Measurements from ENCODE around the gene CDHR3. TPM values are rescaled to one million over a fixed set of nuclear protein-coding genes. Genes with fewer than 3 reads are reported as not detected.
A peak's percentile ranks its signal among the peaks of the same experiment; 100 is the strongest.

CDHR3 gene
- total and polyA plus RNA-seq, 8 donors: 0.86 to 3.7 (median 1.9) TPM

DNA sequence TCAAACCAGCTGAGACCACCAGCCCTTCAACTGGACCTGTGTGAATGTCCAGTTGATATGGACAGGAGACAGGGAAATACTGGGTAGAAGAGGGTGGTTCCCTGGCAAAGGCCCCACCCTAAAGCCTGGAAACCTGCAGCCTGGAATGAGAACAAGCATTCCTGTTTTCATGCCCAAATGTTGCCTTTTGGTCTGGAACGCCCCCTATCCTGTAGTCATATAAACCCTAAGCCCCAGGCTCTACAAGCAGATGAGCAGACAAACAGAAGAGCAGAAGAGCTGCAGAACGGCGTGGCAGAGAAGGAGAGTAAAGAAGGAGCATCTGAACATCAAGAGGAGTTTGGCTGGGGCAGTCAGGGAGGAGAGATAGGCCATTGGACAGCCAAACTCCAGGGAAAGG is 110.6 kb downstream of the CDHR3 start:
- no peak for DNase-seq
- H3K4me1 ChIP-seq: peaks cover 22 to 30% (median 22%) of the 10 kb centered on the region in 3 donors
- 93 to 97% methylated on average over 3 of the region's 3 CpGs for WGBS, 2 donors
- no peak overlapping the region for H3K4me3 ChIP-seq
- H3K27ac ChIP-seq: no peak overlapping the region
- no peak for ATAC-seq
- H3K27me3 ChIP-seq: no peaks in the 10 kb centered on the region
- H3K36me3 ChIP-seq: no peaks in the 10 kb centered on the region
- FAIRE-seq: no peak
- TF ChIP-seq, protein P1, sequence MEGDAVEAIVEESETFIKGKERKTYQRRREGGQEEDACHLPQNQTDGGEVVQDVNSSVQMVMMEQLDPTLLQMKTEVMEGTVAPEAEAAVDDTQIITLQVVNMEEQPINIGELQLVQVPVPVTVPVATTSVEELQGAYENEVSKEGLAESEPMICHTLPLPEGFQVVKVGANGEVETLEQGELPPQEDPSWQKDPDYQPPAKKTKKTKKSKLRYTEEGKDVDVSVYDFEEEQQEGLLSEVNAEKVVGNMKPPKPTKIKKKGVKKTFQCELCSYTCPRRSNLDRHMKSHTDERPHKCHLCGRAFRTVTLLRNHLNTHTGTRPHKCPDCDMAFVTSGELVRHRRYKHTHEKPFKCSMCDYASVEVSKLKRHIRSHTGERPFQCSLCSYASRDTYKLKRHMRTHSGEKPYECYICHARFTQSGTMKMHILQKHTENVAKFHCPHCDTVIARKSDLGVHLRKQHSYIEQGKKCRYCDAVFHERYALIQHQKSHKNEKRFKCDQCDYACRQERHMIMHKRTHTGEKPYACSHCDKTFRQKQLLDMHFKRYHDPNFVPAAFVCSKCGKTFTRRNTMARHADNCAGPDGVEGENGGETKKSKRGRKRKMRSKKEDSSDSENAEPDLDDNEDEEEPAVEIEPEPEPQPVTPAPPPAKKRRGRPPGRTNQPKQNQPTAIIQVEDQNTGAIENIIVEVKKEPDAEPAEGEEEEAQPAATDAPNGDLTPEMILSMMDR (IDR thresholded peaks at IDR 0.05): no peak
- H3K9me3 ChIP-seq: no peaks in the 10 kb centered on the region
- intact Hi-C loops (cut with DNase I): no loop called here

DNA sequence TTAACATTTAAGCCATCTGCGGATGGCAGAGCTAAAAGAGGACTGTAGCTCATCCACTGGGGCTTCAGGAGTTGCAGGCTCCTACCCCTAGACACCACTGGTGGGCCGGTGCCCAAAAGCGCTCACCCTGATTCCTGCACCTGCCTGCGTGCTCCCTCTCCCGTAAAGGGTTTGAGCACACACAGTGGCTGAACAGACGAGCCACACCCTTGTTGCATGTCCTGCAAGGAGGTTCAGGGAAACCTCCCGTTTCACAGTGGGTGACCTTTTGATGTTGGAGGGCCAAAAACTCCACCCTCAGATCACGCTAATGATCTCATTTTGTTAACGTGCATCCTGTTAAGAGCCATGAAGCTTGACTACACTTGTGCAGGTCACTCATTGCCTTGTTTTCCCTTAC is 111.2 kb downstream of the CDHR3 start:
- 89% methylated on average over 9 of the region's 9 CpGs for WGBS, 2 donors
- Histone ChIP-seq H3K27me3 (no peaks in the 10 kb centered on the region), H3K4me1 (peaks cover 22 to 30% (median 22%) of the 10 kb centered on the region in 3 donors), H3K27ac (no peak overlapping the region), H3K9me3 (no peaks in the 10 kb centered on the region), H3K4me3 (no peak overlapping the region), H3K36me3 (no peaks in the 10 kb centered on the region)
- intact Hi-C loops (cut with DNase I): no loop called here
- no peak for DNase-seq
- ATAC-seq: no peak
- TF ChIP-seq, protein P1 (IDR thresholded peaks at IDR 0.05): no peak
- no peak for FAIRE-seq

DNA sequence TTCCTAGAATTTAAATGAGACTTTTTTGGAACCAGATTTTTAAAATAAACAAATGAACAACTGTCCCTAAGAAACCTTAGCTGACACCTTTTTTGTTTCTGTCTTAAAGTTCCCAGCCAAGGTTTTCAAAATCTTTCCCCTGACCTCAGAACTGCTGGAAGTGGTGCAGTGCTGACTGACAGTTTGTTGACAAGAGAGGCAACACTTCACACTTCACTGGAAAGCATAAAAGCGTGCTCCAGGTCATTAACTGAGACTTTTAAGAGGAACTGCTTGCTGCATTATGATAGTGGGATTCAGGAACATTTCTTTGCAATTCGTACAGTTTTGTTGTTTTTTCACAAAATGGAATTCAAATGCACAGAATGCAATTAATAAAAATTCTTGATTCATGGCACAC is 112.9 kb downstream of the CDHR3 start:
- 66 to 69% methylated on average over 2 of the region's 2 CpGs for WGBS, 2 donors
- TF ChIP-seq, protein P1 (IDR thresholded peaks at IDR 0.05): no peak
- ATAC-seq (no peak), DNase-seq (no peak), FAIRE-seq (no peak)
- Histone ChIP-seq H3K27ac (no peak overlapping the region), H3K27me3 (no peaks in the 10 kb centered on the region), H3K4me3 (no peak overlapping the region), H3K9me3 (no peaks in the 10 kb centered on the region), H3K36me3 (no peaks in the 10 kb centered on the region), H3K4me1 (peaks cover 12 to 19% (median 14%) of the 10 kb centered on the region in 3 donors)
- intact Hi-C loops (cut with DNase I): no loop called here

DNA sequence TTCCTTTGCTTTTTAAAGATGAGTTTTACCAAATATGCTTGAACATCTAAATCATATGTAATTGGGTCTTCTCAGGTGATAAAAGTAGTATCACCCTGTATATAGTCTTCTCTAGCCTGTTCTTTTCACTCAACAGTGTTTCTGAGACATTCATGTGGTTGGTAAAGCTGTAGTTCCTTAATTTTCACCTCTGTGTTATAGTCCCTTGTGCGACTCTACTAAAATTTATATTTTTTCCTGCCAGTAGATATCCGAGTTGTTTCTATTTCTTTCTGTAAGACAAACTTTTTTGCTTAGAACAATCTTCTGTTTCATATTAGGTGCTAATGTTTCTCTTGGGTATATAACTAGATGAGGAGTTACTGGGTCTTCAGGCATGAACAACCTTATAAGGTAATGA is 113.5 kb downstream of the CDHR3 start:
- Histone ChIP-seq H3K27ac (no peak overlapping the region), H3K9me3 (no peaks in the 10 kb centered on the region), H3K4me1 (peaks cover 6 to 13% (median 8%) of the 10 kb centered on the region in 3 donors), H3K27me3 (no peaks in the 10 kb centered on the region), H3K36me3 (no peaks in the 10 kb centered on the region), H3K4me3 (no peak overlapping the region)
- DNase-seq: no peak
- 71 to 90% methylated on average over 2 of the region's 2 CpGs for WGBS, 2 donors
- no peak for FAIRE-seq
- intact Hi-C loops (cut with DNase I): no loop called here
- TF ChIP-seq, protein P1 (IDR thresholded peaks at IDR 0.05): no peak
- ATAC-seq: no peak

DNA sequence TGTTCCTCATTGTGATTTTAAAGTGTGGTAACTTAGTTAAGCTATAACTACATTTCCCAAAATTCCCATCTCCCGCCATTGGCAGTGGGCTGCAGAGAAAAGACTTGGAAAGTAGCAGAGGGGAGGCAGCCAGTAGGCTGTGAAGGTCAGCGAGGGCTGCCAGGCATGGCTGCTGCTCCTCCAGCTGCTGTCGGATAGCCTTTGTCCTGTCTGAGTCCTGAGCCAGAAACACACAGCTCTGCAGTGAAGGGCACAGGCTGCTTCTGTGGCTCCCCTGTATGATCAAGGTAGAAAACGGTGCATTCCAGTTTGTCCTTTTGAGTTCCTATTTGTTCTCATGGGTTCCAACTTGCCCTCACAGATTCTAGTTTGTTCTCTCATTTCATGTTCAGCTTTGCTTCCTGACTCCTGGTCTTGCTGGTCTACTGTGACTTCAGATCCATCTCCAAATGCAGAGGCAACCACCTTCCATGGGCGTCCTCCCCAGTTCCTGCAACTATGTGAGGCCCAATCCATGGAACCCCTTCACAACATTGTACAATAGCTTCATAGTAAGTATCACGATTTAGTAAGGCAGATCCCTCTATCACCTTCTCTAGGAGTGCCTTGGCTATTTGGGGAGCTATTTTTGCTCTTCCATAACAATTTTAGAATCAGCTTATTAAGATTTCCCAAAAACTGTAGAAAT is 117.4 kb downstream of the CDHR3 start:
- Histone ChIP-seq H3K4me3 (no peak overlapping the region), H3K4me1 (no peaks in the 10 kb centered on the region), H3K27me3 (no peaks in the 10 kb centered on the region), H3K9me3 (no peaks in the 10 kb centered on the region), H3K27ac (no peak overlapping the region), H3K36me3 (no peaks in the 10 kb centered on the region)
- TF ChIP-seq, protein P1 (IDR thresholded peaks at IDR 0.05): no peak
- intact Hi-C loops (cut with DNase I): no loop called here
- no peak for DNase-seq
- peak in 2 of 4 donors; percentile 50 to 69 for ATAC-seq
- no peak for FAIRE-seq
- WGBS, 2 donors: 70 to 78% methylated on average over 6 of the region's 6 CpGs
